ENCODE data around the gene CD48.
"Not testable (repeated sequence)": the region's sequence is repeated elsewhere in the genome, so short reads cannot be mapped to it uniquely, and the experiment has no call there.

Gene CD48

DNA sequence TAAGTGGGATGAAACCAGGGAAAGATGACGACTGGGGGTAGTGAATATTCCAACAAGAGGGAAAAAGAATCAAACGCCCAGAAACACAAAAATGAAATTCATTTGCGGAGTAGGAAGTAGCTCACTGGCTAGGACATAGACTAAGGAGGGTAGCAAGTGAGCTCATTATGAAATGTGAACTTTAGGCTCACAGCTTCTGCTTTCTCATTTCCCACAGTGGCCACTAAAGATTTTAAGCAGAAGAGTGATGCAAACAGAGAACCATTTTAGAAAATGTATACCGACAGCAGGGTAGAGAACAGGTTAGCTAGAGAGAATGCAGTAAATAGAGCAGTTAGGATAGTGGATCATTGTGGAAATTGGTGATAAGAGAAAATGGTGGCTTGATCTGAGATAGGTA is 3.5 kb downstream of the CD48 start:
- DNase-seq (ENCODE audit: low spot score): no peak
- peak overlapping the region in 1 of 2 donors; percentile 25 for H3K27ac ChIP-seq
- H3K4me3 ChIP-seq: no peak overlapping the region
- TF ChIP-seq, protein P1, sequence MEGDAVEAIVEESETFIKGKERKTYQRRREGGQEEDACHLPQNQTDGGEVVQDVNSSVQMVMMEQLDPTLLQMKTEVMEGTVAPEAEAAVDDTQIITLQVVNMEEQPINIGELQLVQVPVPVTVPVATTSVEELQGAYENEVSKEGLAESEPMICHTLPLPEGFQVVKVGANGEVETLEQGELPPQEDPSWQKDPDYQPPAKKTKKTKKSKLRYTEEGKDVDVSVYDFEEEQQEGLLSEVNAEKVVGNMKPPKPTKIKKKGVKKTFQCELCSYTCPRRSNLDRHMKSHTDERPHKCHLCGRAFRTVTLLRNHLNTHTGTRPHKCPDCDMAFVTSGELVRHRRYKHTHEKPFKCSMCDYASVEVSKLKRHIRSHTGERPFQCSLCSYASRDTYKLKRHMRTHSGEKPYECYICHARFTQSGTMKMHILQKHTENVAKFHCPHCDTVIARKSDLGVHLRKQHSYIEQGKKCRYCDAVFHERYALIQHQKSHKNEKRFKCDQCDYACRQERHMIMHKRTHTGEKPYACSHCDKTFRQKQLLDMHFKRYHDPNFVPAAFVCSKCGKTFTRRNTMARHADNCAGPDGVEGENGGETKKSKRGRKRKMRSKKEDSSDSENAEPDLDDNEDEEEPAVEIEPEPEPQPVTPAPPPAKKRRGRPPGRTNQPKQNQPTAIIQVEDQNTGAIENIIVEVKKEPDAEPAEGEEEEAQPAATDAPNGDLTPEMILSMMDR (IDR thresholded peaks at IDR 0.05): no peak

DNA sequence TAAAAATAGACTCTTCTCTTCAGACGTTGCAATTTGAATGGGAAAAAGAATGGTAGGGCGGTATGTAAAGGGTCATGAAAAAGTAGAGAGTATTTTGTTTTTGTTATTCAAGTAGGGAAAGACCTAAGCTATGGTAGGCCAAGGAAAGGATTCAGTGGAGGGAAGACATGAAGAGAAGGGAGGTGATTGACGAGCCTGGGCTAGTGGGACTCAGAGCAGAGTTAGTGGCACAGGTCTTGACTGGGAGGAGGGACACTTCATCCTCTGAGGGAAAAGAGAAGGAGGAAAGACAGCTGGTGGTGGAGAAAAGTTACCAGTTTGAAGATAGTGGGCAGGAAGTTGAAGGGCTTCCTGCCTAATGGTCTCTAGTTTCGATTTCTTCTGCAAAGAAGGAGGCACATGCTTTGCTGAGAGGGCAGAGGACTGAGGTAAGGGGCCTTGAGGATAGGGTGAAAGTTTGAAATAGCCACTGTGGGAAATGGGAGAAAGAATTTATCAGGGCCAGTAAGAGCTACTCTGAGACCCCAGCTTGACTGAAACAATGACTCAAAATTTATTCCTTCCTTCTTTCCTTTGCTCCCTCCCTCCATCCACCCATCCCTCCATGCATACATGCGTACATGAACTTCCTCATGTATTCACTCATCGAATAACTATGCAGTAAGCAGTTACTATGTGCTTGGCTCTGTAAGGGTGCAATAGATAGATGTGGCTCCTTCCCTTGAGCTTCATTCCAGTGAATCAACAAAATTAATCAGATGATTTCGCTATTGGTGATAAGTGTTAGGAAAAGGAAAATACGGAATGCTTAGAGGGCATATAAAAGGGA is 4.2 kb downstream of the CD48 start:
- TF ChIP-seq, protein P1 (IDR thresholded peaks at IDR 0.05): no peak
- Histone ChIP-seq H3K4me3 (no peak overlapping the region), H3K27ac (peak overlapping the region in 1 of 2 donors; percentile 25)
- no peak for DNase-seq (ENCODE audit: low spot score)

DNA sequence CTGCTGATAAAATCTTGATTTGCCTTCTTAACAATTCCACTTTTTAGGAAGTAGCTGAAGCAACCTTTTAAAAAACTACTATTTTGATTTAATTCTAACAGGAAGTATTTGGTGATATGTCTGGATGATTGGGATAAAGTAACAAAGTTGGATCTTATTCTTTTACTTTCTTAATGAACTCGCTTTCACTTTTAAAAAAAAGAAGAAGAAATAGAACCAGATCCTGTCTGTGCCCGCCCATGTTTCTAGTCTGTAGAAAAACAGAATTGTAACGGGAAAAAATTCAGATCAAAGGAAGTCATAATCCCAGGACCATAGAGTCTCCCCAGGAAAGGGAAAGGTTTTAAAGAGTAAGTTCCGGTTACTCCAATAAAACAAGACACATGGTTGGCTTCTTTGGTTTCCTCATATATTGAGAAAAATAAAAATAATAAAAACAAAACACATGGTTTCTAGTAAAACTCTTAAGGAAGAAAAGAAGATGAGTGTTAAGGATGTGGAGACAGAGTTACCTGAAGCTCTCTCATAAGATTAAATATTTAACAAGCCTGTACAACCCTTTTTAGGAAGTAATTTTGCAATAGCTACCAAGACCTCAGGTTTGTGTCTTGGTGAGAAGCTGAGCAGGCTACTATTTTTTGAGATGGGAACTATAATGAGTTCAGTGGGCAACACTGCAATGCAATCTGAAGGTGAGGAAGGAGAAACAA is 4.9 kb downstream of the CD48 start:
- no peak for DNase-seq (ENCODE audit: low spot score)
- TF ChIP-seq, protein P1 (IDR thresholded peaks at IDR 0.05): no peak
- Histone ChIP-seq H3K27ac (no peak overlapping the region), H3K4me3 (no peak overlapping the region)

DNA sequence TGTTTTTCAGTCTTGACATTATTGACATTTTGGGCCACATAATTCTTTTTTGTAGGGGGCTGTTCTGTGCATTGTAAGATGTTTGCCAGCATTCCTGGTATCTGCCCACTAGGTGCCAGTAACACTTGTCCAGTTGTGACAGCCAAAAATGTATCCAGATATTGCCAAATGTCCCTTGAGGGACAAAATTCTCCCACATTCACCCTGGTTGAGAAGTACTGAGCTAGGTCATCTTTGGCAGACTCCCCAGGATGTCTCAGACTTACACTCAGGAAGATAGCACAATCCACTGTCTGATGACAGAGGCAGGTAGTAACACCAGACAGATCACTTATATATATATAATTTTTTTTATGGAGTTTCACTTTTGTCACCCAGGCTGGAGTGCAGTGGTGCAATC is 5.9 kb downstream of the CD48 start:
- Histone ChIP-seq H3K27ac (no peak overlapping the region), H3K4me3 (no peak overlapping the region)
- DNase-seq (ENCODE audit: low spot score): no peak
- TF ChIP-seq, protein P1 (IDR thresholded peaks at IDR 0.05): no peak

DNA sequence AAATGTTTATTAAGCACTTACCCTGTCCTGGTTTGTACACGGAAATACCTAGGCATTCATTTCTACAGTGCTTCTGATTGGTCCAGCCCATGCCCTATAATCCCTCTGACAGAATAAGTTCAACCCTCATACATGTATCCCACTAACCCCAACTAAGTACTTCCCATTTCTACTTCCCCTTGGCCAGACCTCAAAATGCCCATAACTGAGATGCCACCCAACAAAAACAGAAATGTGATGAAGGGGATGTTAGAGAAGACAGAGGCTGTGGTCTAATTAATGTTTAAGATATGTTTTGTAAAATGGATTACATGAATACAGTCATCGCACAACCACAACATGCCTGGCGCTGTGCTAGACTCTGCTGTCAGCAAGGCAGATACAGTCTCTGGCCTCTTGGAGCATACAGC is 6.4 kb downstream of the CD48 start:
- not testable (repeated sequence) for H3K27ac ChIP-seq; H3K4me3 ChIP-seq; DNase-seq (ENCODE audit: low spot score)

DNA sequence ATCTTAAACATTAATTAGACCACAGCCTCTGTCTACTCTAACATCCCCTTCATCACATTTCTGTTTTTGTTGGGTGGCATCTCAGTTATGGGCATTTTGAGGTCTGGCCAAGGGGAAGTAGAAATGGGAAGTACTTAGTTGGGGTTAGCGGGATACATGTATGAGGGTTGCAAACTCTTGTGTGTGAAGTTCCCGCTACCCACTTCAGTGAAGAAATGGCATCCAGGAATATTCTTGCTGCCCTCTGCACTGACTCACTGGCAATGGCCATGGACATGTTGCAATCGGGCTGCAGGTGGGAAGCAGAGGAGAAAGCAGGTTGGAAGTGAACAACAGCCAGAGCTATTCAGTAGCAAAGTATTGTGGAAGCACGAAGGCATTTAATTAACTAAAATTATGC is 7.4 kb downstream of the CD48 start:
- no peak overlapping the region for H3K27ac ChIP-seq
- TF ChIP-seq, protein P1 (IDR thresholded peaks at IDR 0.05): no peak
- DNase-seq (ENCODE audit: low spot score): no peak
- H3K4me3 ChIP-seq: no peak overlapping the region

DNA sequence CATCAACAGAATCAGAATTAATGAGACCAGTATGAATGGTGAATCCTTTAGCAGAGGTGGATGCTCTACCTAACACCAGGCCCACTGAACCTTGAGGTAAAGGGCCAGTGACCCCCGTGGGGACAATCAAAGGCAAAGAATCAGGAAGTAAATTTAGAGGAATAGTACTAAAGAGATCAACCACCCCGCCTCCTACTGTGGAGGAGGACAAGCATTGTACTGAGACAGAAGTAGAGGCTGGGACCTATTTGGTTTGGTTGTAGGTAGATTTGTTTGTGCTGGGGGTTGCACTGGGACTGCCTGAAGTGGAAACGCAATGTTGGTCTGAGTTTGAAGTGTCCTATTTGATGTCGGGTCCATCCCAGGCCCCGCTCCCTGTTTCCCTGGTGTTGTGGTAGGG is 9.5 kb downstream of the CD48 start:
- DNase-seq (ENCODE audit: low spot score): no peak
- H3K4me3 ChIP-seq: no peak overlapping the region
- TF ChIP-seq, protein P1 (IDR thresholded peaks at IDR 0.05): no peak
- H3K27ac ChIP-seq: no peak overlapping the region

DNA sequence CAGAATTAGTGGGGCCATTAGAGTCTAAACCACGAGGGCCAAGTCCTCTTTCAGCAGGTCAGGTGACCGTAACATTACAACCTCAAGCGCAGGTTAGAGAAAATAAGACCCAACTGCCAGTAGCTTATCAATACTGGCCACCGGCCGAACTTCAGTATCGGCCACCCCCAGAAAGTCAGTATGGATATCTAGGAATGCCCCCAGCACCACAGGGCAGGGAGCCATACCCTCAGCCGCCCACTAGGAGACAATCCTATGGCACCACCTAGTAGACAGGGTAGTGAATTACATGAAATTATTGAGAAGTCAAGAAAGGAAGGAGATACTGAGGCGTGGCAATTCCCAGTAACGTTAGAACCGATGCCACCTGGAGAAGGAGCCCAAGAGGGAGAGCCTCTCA is 19.2 kb downstream of the CD48 start:
- not testable (repeated sequence) for DNase-seq (ENCODE audit: low spot score); H3K4me3 ChIP-seq; H3K27ac ChIP-seq
